Measurements from ENCODE around the gene TASP1.
"Not testable (repeated sequence)": the region's sequence is repeated elsewhere in the genome, so short reads cannot be mapped to it uniquely, and the experiment has no call there.

The TASP1 gene

DNA sequence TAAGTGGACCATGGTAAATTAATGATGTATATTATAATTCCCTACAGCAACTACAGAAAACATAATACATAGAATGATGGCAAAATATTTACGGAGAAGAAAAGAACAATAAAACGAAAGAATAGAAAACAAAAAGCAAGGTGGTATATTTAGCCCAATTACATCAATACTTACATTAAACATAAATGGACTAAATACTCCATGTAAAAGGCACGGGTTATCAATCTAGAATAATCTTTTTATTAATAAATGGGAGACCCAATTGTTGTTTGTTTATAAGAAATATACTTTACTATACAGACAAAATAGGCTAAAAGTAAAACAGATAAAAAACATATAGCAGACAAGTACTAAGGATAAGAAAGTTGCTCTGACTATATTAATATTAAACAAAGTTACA lies 137.2 kb downstream of the TASP1 start:
- DNase-seq (ENCODE audit: low read depth, low spot score), result no peak
- Histone ChIP-seq H3K9me3 (ENCODE audit: insufficient read depth, low read length) (peaks cover 23% of the 10 kb centered on the region), H3K4me1 (ENCODE audit: insufficient read depth, insufficient read length) (no peaks in the 10 kb centered on the region), H3K27me3 (ENCODE audit: insufficient read depth, insufficient read length) (no peaks in the 10 kb centered on the region), H3K4me3 (ENCODE audit: insufficient read length, low read depth) (no peak overlapping the region), H3K9ac (ENCODE audit: insufficient read length, low read depth) (no peak overlapping the region), H3K36me3 (ENCODE audit: insufficient read depth, insufficient read length, low read length) (no peaks in the 10 kb centered on the region)
- TF ChIP-seq ZNF274 (IDR thresholded peaks at IDR 0.05; ENCODE audit: low read depth, low read length) (no peak), YY1 (IDR thresholded peaks at IDR 0.05; ENCODE audit: insufficient read depth, insufficient read length) (no peak), SUZ12 (IDR thresholded peaks at IDR 0.05; ENCODE audit: extremely low read depth, insufficient read depth, insufficient read length) (no peak)

DNA sequence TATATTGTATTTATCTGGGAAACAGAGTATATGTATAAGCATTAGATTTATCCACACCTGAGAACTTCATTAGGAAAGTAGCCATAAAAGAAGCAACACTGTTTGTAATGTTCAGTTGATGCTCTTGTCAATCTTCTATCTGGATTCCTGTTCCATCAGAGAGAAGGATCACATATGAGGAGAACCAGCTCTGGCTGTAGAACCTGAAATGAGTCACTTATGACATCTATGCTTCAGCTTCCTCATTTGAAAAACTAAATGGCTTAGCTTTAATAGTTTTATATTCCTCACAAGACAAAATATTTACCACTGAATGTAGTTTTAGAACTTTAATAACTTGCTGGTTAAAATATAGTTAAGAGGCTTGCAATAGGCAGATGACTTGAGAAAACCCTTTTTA lies 144.7 kb downstream of the TASP1 start:
- TF ChIP-seq YY1 (IDR thresholded peaks at IDR 0.05; ENCODE audit: insufficient read depth, insufficient read length) (no peak), SUZ12 (IDR thresholded peaks at IDR 0.05; ENCODE audit: extremely low read depth, insufficient read depth, insufficient read length) (no peak), ZNF274 (IDR thresholded peaks at IDR 0.05; ENCODE audit: low read depth, low read length) (no peak)

DNA sequence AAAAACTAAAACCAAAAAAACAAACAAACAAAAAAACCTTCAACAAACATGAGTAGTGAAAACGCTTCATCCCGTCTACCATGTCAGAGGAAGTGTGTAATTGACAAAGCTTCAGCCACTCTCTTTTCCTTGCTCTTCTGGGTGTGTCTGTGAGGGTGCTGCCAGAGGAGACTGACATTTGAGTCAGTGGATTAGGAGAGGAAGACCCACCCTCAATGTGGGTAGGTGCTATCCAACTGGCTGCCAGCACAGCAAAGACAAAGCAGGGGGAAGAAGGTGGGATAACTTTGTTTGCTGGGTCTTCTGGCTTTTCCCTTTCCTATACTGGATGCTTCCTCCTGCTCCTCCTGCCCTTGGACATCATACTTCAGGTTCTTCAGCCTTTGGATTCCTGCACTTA lies 145.6 kb downstream of the TASP1 start:
- H3K27me3 ChIP-seq (ENCODE audit: insufficient read depth, insufficient read length), result no peaks in the 10 kb centered on the region
- TF ChIP-seq SUZ12 (IDR thresholded peaks at IDR 0.05; ENCODE audit: extremely low read depth, insufficient read depth, insufficient read length) (no peak), YY1 (IDR thresholded peaks at IDR 0.05; ENCODE audit: insufficient read depth, insufficient read length) (no peak), ZNF274 (IDR thresholded peaks at IDR 0.05; ENCODE audit: low read depth, low read length) (no peak)
- H3K9ac ChIP-seq (ENCODE audit: insufficient read length, low read depth), result no peak overlapping the region
- H3K36me3 ChIP-seq (ENCODE audit: insufficient read depth, insufficient read length, low read length), result peaks cover 4% of the 10 kb centered on the region
- no peaks in the 10 kb centered on the region for H3K4me1 ChIP-seq (ENCODE audit: insufficient read depth, insufficient read length)
- no peaks in the 10 kb centered on the region for H3K9me3 ChIP-seq (ENCODE audit: insufficient read depth, low read length)
- H3K4me3 ChIP-seq (ENCODE audit: insufficient read length, low read depth), result no peak overlapping the region
- DNase-seq (ENCODE audit: low read depth, low spot score), result no peak

More for the DNA sequence above, 144.7 kb downstream of the TASP1 start:
- Histone ChIP-seq H3K36me3 (ENCODE audit: insufficient read depth, insufficient read length, low read length) (peaks cover 4% of the 10 kb centered on the region), H3K27me3 (ENCODE audit: insufficient read depth, insufficient read length) (no peaks in the 10 kb centered on the region), H3K4me3 (ENCODE audit: insufficient read length, low read depth) (no peak overlapping the region), H3K9ac (ENCODE audit: insufficient read length, low read depth) (no peak overlapping the region), H3K9me3 (ENCODE audit: insufficient read depth, low read length) (no peaks in the 10 kb centered on the region), H3K4me1 (ENCODE audit: insufficient read depth, insufficient read length) (no peaks in the 10 kb centered on the region)
- no peak for DNase-seq (ENCODE audit: low read depth, low spot score)

DNA sequence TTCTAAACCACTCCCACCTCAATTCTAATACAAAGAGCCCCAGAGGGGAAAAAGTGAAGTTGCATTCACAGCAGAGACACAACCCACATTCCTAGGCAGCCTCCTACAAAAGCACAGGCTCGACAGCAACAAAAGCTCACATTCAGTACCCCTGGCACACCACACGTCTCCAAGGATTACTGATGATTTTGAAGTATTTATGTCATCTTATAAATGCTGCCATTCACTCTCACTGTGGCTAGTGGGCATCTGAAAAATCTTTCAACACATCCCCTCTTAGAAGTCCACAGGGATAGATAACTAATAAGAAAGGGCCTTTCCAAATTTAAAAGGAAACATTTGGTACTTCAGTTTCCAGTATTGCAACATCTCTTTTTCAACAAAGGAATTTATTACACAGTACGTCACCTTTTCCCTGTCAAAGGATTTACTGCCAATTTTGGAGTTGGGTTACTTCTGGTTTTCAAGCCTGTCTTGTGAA lies 146.7 kb downstream of the TASP1 start:
- no peaks in the 10 kb centered on the region for H3K27me3 ChIP-seq (ENCODE audit: insufficient read depth, insufficient read length)
- H3K9me3 ChIP-seq (ENCODE audit: insufficient read depth, low read length), result no peaks in the 10 kb centered on the region
- TF ChIP-seq ZNF274 (IDR thresholded peaks at IDR 0.05; ENCODE audit: low read depth, low read length) (no peak), SUZ12 (IDR thresholded peaks at IDR 0.05; ENCODE audit: extremely low read depth, insufficient read depth, insufficient read length) (no peak), YY1 (IDR thresholded peaks at IDR 0.05; ENCODE audit: insufficient read depth, insufficient read length) (no peak)
- peaks cover 4% of the 10 kb centered on the region for H3K36me3 ChIP-seq (ENCODE audit: insufficient read depth, insufficient read length, low read length)
- DNase-seq (ENCODE audit: low read depth, low spot score), result peak; percentile 55
- no peaks in the 10 kb centered on the region for H3K4me1 ChIP-seq (ENCODE audit: insufficient read depth, insufficient read length)
- H3K4me3 ChIP-seq (ENCODE audit: insufficient read length, low read depth), result no peak overlapping the region
- no peak overlapping the region for H3K9ac ChIP-seq (ENCODE audit: insufficient read length, low read depth)

DNA sequence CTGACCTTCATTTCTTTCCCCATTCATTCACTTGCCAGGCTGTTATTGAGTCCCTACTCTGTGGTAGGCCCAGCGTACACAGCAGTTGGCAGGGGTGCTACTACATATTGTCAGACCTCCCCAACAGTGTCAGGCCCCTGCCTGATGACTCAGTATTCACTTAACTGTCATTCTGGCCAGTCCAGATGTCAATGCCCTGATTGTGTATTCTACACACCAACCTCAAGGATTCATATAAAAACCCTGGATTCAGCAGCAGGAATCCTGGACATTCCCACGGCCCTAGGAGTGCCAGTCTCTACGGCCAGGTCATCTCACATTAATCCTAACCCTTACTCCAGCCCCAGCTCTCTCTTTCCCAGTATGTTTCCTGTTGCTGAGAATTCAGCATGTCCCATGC lies 151.5 kb downstream of the TASP1 start:
- no peak overlapping the region for H3K4me3 ChIP-seq (ENCODE audit: insufficient read length, low read depth)
- TF ChIP-seq ZNF274 (IDR thresholded peaks at IDR 0.05; ENCODE audit: low read depth, low read length) (no peak), SUZ12 (IDR thresholded peaks at IDR 0.05; ENCODE audit: extremely low read depth, insufficient read depth, insufficient read length) (no peak), YY1 (IDR thresholded peaks at IDR 0.05; ENCODE audit: insufficient read depth, insufficient read length) (no peak)
- no peak overlapping the region for H3K9ac ChIP-seq (ENCODE audit: insufficient read length, low read depth)
- H3K4me1 ChIP-seq (ENCODE audit: insufficient read depth, insufficient read length), result no peaks in the 10 kb centered on the region
- no peaks in the 10 kb centered on the region for H3K9me3 ChIP-seq (ENCODE audit: insufficient read depth, low read length)
- DNase-seq (ENCODE audit: low read depth, low spot score), result no peak
- no peaks in the 10 kb centered on the region for H3K36me3 ChIP-seq (ENCODE audit: insufficient read depth, insufficient read length, low read length)
- no peaks in the 10 kb centered on the region for H3K27me3 ChIP-seq (ENCODE audit: insufficient read depth, insufficient read length)

DNA sequence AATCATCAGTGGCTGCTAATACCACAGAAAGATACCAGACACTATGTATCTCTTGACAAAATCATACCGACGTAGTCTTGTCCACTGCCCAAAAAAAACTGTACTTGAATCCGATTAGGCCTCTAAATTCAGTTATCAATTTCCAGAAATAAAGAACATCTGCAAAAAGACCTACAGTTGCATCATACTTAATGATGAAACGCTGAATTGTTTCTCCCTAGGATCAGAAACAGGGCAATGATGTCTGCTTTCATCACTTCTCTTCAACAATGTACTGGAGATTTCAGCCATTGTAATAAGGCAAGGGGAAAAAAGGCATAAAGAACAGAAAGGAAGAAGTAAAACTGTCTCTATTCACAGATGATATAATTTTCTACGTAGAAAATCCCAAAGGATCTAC lies 152.0 kb downstream of the TASP1 start:
- no peak for DNase-seq (ENCODE audit: low read depth, low spot score)

DNA sequence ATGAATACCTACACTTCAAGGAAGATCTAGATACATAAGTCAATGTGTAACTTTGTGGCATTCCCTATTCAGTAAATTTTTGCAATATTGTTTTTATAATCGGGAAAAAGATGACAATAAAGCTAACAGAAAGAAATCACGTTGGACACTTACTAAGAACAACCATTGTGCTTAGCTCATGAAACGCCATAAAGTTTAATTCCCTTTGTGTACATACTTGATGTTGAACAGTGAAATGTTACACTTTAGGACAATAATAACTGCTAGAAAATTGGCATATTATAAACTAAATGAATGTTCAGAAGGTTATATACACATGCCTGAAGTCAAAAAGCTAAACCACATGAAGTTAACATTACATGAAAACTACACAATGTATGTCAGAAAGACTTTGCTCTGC lies 153.2 kb downstream of the TASP1 start:
- Histone ChIP-seq H3K9ac (ENCODE audit: insufficient read length, low read depth) (no peak overlapping the region), H3K4me1 (ENCODE audit: insufficient read depth, insufficient read length) (no peaks in the 10 kb centered on the region), H3K36me3 (ENCODE audit: insufficient read depth, insufficient read length, low read length) (no peaks in the 10 kb centered on the region), H3K9me3 (ENCODE audit: insufficient read depth, low read length) (no peaks in the 10 kb centered on the region), H3K4me3 (ENCODE audit: insufficient read length, low read depth) (no peak overlapping the region), H3K27me3 (ENCODE audit: insufficient read depth, insufficient read length) (no peaks in the 10 kb centered on the region)
- no peak for DNase-seq (ENCODE audit: low read depth, low spot score)
- TF ChIP-seq SUZ12 (IDR thresholded peaks at IDR 0.05; ENCODE audit: extremely low read depth, insufficient read depth, insufficient read length) (no peak), YY1 (IDR thresholded peaks at IDR 0.05; ENCODE audit: insufficient read depth, insufficient read length) (no peak), ZNF274 (IDR thresholded peaks at IDR 0.05; ENCODE audit: low read depth, low read length) (no peak)

More for the DNA sequence above, 152.0 kb downstream of the TASP1 start:
- Histone ChIP-seq H3K4me3 (ENCODE audit: insufficient read length, low read depth) (no peak overlapping the region), H3K9ac (ENCODE audit: insufficient read length, low read depth) (no peak overlapping the region), H3K9me3 (ENCODE audit: insufficient read depth, low read length) (no peaks in the 10 kb centered on the region), H3K27me3 (ENCODE audit: insufficient read depth, insufficient read length) (no peaks in the 10 kb centered on the region), H3K36me3 (ENCODE audit: insufficient read depth, insufficient read length, low read length) (no peaks in the 10 kb centered on the region), H3K4me1 (ENCODE audit: insufficient read depth, insufficient read length) (no peaks in the 10 kb centered on the region)
- TF ChIP-seq ZNF274 (IDR thresholded peaks at IDR 0.05; ENCODE audit: low read depth, low read length) (no peak), YY1 (IDR thresholded peaks at IDR 0.05; ENCODE audit: insufficient read depth, insufficient read length) (no peak), SUZ12 (IDR thresholded peaks at IDR 0.05; ENCODE audit: extremely low read depth, insufficient read depth, insufficient read length) (no peak)

DNA sequence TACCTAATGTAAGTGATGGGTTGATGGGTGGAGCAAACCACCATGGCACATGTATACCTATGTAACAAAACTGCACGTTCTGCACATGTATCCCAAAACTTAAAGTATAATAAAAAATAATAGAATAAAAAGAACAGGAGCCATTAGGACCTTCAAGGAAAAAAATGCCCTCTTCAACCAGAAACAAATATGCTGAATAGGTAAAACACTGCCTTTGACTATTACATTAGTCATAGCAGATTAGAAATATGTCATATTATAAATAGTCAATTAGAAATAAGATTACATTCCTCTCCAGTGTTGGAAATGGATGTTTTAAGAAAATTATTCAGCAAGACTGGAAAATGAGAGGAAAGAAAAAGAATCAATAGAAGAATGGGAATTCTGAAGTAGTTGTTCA lies 153.7 kb downstream of the TASP1 start:
- H3K36me3 ChIP-seq (ENCODE audit: insufficient read depth, insufficient read length, low read length); H3K27me3 ChIP-seq (ENCODE audit: insufficient read depth, insufficient read length); H3K4me1 ChIP-seq (ENCODE audit: insufficient read depth, insufficient read length); DNase-seq (ENCODE audit: low read depth, low spot score); H3K9me3 ChIP-seq (ENCODE audit: insufficient read depth, low read length); H3K9ac ChIP-seq (ENCODE audit: insufficient read length, low read depth); H3K4me3 ChIP-seq (ENCODE audit: insufficient read length, low read depth): not testable (repeated sequence)

DNA sequence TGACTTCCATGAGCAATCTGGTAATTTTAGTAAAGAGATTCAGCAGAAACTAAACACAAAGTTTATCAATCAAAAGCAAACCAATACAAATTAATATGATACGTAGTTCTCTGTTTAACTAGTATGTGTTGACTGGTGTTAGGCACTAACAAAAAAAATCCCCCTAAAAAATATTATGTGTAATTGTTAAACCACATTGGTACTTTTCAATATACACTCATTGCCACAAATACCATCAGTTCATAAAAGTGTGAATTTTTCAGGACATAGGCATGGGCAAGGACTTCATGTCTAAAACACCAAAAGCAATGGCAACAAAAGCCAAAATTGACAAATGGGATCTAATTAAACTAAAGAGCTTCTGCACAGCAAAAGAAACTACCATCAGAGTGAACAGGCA lies 155.3 kb downstream of the TASP1 start:
- not testable (repeated sequence) for H3K36me3 ChIP-seq (ENCODE audit: insufficient read depth, insufficient read length, low read length); H3K9me3 ChIP-seq (ENCODE audit: insufficient read depth, low read length); DNase-seq (ENCODE audit: low read depth, low spot score)

More for the DNA sequence above, 155.3 kb downstream of the TASP1 start:
- H3K27me3 ChIP-seq (ENCODE audit: insufficient read depth, insufficient read length); H3K4me3 ChIP-seq (ENCODE audit: insufficient read length, low read depth); H3K4me1 ChIP-seq (ENCODE audit: insufficient read depth, insufficient read length); H3K9ac ChIP-seq (ENCODE audit: insufficient read length, low read depth): not testable (repeated sequence)

Measured in NT2/D1 (cell line).